ENCODE results near the gene KIF6. TPM values are rescaled to one million over a fixed set of nuclear protein-coding genes. Genes with fewer than 3 reads are reported as not detected.

The KIF6 gene
- total and polyA plus RNA-seq, 4 donors: 1.1 to 7.8 (median 4.5) TPM

DNA sequence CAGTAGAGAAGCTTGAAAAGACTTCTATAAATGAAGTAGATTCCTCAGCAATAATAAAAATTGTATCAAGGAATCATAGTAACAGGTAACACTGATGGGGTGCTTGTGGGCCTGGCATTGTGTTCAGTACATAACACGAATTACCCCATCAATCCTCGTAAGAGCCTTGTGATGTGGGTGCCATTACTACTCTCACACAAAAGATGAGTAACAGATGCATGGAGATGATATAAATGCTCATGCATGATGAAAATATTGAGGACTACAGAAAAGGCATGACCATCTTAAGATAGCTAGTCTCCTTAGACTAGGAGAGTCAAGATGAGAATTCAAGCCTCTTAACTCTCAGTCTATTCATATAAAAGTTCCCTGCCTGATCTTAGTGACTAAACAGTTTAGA lies 158.1 kb downstream of the KIF6 start:
- TF ChIP-seq, protein P1, sequence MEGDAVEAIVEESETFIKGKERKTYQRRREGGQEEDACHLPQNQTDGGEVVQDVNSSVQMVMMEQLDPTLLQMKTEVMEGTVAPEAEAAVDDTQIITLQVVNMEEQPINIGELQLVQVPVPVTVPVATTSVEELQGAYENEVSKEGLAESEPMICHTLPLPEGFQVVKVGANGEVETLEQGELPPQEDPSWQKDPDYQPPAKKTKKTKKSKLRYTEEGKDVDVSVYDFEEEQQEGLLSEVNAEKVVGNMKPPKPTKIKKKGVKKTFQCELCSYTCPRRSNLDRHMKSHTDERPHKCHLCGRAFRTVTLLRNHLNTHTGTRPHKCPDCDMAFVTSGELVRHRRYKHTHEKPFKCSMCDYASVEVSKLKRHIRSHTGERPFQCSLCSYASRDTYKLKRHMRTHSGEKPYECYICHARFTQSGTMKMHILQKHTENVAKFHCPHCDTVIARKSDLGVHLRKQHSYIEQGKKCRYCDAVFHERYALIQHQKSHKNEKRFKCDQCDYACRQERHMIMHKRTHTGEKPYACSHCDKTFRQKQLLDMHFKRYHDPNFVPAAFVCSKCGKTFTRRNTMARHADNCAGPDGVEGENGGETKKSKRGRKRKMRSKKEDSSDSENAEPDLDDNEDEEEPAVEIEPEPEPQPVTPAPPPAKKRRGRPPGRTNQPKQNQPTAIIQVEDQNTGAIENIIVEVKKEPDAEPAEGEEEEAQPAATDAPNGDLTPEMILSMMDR (IDR thresholded peaks at IDR 0.05; ENCODE audit: control extremely low read depth, extremely low read depth): no peak

DNA sequence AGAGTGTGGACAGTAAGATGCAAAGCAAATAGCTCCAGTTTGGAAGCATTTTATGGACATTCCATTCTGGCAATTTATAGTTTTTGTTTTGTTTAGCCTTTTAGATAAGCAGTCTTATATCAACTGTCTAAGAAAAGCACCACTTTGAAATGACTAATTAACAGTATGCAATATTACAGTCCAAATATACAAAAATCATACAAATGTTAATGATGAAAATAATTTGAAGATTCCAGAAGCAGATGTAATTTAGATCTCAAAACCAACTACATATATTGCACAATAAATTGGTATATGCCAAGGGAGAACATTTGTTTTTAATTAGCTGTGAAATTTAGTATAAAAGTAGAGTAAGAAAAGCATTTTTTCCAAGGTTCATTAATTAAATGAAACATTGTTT lies 158.8 kb downstream of the KIF6 start:
- H3K27me3 ChIP-seq (ENCODE audit: control insufficient read depth in 3 of 3, insufficient read depth in 3 of 3, low read length in 2 of 3): no peaks in the 10 kb centered on the region
- DNase-seq (peak in 2 of 3 donors; percentile 80 to 87), ATAC-seq (ENCODE audit: insufficient read depth, low FRiP score) (no peak)
- H3K27ac ChIP-seq (ENCODE audit: low read depth in 1 of 2, low read length in 1 of 2): no peak overlapping the region
- no peaks in the 10 kb centered on the region for H3K36me3 ChIP-seq (ENCODE audit: control insufficient read depth in 4 of 4, insufficient read depth in 4 of 4, low read length in 4 of 4)
- TF ChIP-seq, protein P1 (IDR thresholded peaks at IDR 0.05; ENCODE audit: control extremely low read depth, extremely low read depth): no peak
- peaks cover 0 to 51% (median 0%) of the 10 kb centered on the region in 5 donors for H3K4me1 ChIP-seq (ENCODE audit: control insufficient read depth in 5 of 5, insufficient read depth in 5 of 5, low read length in 5 of 5)
- no peak overlapping the region for H3K4me3 ChIP-seq
- H3K9me3 ChIP-seq (ENCODE audit: control insufficient read depth in 4 of 4, insufficient read depth in 3 of 4, low read length in 3 of 4): no peaks in the 10 kb centered on the region
- no peak overlapping the region for H3K9ac ChIP-seq (ENCODE audit: insufficient read depth in 1 of 2, low read length in 2 of 2)

More for the DNA sequence above, 158.1 kb downstream of the KIF6 start:
- H3K36me3 ChIP-seq (ENCODE audit: control insufficient read depth in 4 of 4, insufficient read depth in 4 of 4, low read length in 4 of 4): no peaks in the 10 kb centered on the region
- WGBS, 2 donors: 93 to 94% methylated on average over 2 of the region's 2 CpGs
- no peak for ATAC-seq (ENCODE audit: insufficient read depth, low FRiP score)
- H3K4me3 ChIP-seq: no peak overlapping the region
- peaks cover 0 to 45% (median 0%) of the 10 kb centered on the region in 5 donors for H3K4me1 ChIP-seq (ENCODE audit: control insufficient read depth in 5 of 5, insufficient read depth in 5 of 5, low read length in 5 of 5)
- H3K9ac ChIP-seq (ENCODE audit: insufficient read depth in 1 of 2, low read length in 2 of 2): no peak overlapping the region
- H3K27ac ChIP-seq (ENCODE audit: low read depth in 1 of 2, low read length in 1 of 2): no peak overlapping the region
- no peaks in the 10 kb centered on the region for H3K27me3 ChIP-seq (ENCODE audit: control insufficient read depth in 3 of 3, insufficient read depth in 3 of 3, low read length in 2 of 3)
- DNase-seq: no peak
- H3K9me3 ChIP-seq (ENCODE audit: control insufficient read depth in 4 of 4, insufficient read depth in 3 of 4, low read length in 3 of 4): no peaks in the 10 kb centered on the region

DNA sequence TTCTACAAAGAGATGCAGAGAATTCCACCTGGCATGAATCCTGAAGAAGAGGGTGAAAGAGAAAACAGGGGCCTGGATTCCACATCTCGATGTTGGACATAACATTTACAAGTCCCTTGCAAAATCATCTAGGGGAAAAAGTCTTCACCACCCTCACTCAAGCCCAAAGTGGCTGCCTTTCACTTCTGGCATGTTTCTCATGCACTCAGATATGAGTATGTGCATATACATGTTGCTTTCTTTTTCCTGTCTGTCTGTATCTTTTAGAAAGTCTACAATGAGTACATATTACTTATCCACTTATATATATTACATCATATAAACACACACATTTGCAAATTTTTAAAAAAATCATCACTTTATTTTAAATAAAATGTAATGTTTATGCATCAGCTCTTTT lies 159.3 kb downstream of the KIF6 start:
- no peak overlapping the region for H3K9ac ChIP-seq (ENCODE audit: insufficient read depth in 1 of 2, low read length in 2 of 2)
- no peaks in the 10 kb centered on the region for H3K9me3 ChIP-seq (ENCODE audit: control insufficient read depth in 4 of 4, insufficient read depth in 3 of 4, low read length in 3 of 4)
- H3K27me3 ChIP-seq (ENCODE audit: control insufficient read depth in 3 of 3, insufficient read depth in 3 of 3, low read length in 2 of 3): no peaks in the 10 kb centered on the region
- no peak overlapping the region for H3K4me3 ChIP-seq
- WGBS, 2 donors: 54 to 82% methylated on average over 1 of the region's 1 CpG
- H3K27ac ChIP-seq (ENCODE audit: low read depth in 1 of 2, low read length in 1 of 2): no peak overlapping the region
- ATAC-seq (ENCODE audit: insufficient read depth, low FRiP score) (no peak), DNase-seq (peak in 2 of 3 donors; percentile 32 to 67)
- TF ChIP-seq, protein P1 (IDR thresholded peaks at IDR 0.05; ENCODE audit: control extremely low read depth, extremely low read depth): no peak
- peaks cover 0 to 56% (median 0%) of the 10 kb centered on the region in 5 donors for H3K4me1 ChIP-seq (ENCODE audit: control insufficient read depth in 5 of 5, insufficient read depth in 5 of 5, low read length in 5 of 5)
- H3K36me3 ChIP-seq (ENCODE audit: control insufficient read depth in 4 of 4, insufficient read depth in 4 of 4, low read length in 4 of 4): no peaks in the 10 kb centered on the region

Measured in lung (tissue), 12 donors.